NCI-H748 treated with DMSO at 0.1 percent for 48 hours (cell line): ENCODE data around the gene MINAR1.

Source experiments
- DNase-seq: peaks from one replicate; lab custom pipeline; 2025; lab: John Stamatoyannopoulos, UW

MINAR1 gene

DNA sequence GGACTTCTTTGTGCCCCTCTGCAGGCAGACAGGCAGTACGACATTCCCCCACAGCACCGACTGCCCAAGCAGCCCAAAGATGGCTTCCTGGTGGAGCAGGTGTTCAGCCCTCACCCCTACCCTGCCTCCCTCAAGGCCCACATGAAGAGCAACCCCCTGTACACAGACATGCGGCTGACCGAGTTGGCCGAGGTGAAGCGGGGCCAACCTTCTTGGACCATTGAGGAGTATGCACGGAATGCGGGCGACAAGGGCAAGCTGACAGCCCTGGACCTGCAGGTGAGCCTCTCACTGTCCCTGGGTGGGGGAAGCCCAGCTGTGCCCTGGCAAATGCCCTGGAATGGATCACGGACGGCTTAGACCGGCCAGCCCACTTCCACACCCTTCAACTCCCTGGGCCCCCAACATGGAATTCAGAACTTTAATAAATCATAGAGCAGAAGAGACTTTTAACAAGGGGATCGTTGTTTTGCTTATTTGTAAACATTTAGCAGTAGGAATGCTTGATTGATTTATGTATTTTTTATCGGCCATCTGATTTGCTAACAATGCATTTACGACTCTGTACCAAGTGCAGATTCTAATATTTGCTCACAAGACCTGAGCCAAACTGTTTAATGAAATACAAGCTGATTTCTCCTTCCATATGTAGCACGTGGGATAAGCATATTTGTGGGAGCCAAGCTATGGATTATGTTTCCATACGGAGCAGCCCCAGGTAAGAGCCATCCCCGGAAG is 31.1 kb downstream of the MINAR1 start:
- DNase-seq, result no peak

- no peak for DNase-seq
Observed at GRCh38 chr15:79463781-79464270, 31.7 kb downstream of the MINAR1 start.

GRCh38 chr15:79466488-79466887 is 34.4 kb downstream of the MINAR1 start:
- DNase-seq, result no peak

- no peak for DNase-seq
Observed at GRCh38 chr15:79467865-79468586, 35.9 kb downstream of the MINAR1 start.

DNA sequence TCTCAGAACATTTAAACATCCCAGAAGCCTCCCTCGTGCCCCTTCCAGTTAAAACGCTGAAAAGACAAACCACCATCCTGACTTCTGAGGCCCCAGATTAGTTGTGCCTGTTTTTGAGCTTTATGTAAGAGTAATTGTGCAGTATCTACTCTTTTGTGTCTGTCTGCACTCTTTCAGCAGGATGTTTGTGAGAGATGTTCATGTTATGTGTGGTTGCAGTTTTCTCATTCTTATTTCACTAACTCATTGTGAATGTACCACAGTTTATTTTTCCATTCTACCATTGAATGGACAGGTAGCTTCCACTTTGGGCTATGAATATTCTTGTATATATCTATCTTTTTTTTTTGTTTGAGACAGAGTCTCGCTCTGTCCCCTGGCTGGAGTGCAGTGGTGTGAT is 40.3 kb downstream of the MINAR1 start:
- no peak for DNase-seq

DNA sequence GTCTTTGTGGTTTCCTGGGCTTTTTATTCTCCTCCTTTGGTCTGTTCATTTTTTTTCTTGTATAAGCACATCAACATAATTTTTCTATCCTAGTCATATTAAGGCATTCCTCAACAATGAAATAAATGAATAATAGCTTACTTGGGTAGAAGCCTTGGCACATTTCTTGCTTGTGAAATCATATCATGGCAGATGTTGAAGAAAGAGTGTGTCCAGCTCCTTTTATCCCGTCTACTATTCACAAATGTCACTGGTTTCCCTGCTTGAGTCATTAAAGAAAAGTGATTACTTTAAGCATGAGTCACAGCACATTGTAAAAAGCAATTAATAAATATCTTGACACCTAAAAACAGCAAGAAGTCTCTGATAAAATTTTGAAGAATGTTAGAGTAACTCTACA is 42.1 kb downstream of the MINAR1 start:
- DNase-seq, result no peak

DNA sequence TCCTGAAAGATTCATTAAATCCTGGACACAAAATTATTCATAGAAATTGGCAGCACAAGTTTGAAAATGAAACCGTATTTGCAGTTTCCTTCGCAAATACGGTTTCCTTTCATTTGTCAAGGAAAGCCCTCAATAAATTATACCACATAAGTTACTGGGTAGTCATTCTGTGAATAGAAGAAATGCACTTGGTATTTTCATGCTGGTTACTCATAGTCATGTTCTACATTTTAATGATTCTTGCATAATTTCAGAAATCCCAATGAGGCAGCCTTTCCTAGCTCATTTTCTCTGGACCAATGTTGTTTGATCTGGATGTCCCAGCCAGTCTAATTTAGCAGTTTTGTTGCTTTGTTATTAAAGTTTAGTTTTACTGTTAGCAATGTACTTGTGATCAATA is 43.2 kb downstream of the MINAR1 start:
- no peak for DNase-seq

GRCh38 chr15:79478108-79478507 is 46.0 kb downstream of the MINAR1 start:
- DNase-seq, result no peak

GRCh38 chr15:79479616-79480015 is 47.5 kb downstream of the MINAR1 start:
- no peak for DNase-seq

GRCh38 chr15:79481793-79482192 is 49.7 kb downstream of the MINAR1 start:
- DNase-seq, result no peak
